HEK293 (cell line): ENCODE measurements around the gene BTRC.

Source experiments
- CTCF ChIA-PET: fragments of 350-600 bp; formaldehyde crosslinking; extraction: SDS; loops from one replicate; lab custom pipeline; 2021; ENCODE audit warnings: antibody characterized with exemption; lab: Yijun Ruan, JAX
- POLR2A ChIA-PET: fragments of 300-600 bp; formaldehyde crosslinking; extraction: SDS; loops from one replicate; lab custom pipeline; 2020; ENCODE audit warnings: antibody characterized with exemption, inconsistent platforms; lab: Yijun Ruan, JAX
- H3K27ac ChIP-seq: fragments of 200-500 bp; sonication (Bioruptor generic); 2 replicates; pipeline ENCODE4 v1.5.1; 2014; ENCODE audit warnings: low read depth, low read length, control low read depth, inconsistent platforms; ENCODE audit errors: extremely low read depth
- H3K36me3 ChIP-seq, 2 experiments: fragments of 200-500 bp in 1 of 2; sonication (Bioruptor generic) in 1 of 2; 1 replicate in 1 of 2; 2 replicates in 1 of 2; pipeline ENCODE4 v1.5.1; 2014 to 2017; ENCODE audit warnings: inconsistent platforms in 2 of 2, low read length in 2 of 2; ENCODE audit not compliant: control insufficient read depth in 2 of 2, insufficient read depth in 1 of 2
- H3K4me1 ChIP-seq: fragments of 200-500 bp; sonication (Bioruptor generic); 2 replicates; pipeline ENCODE4 v1.5.1; 2014; ENCODE audit warnings: mild to moderate bottlenecking, low read length, inconsistent platforms; ENCODE audit not compliant: control insufficient read depth, insufficient read depth
- H3K4me3 ChIP-seq: 2 replicates; pipeline ENCODE4 v1.5.1; 2011; ENCODE audit warnings: low read depth, mild to moderate bottlenecking, control low read depth, low read length, moderate library complexity
- H3K9me3 ChIP-seq: fragments of 200-500 bp; sonication (Bioruptor generic); 2 replicates; pipeline ENCODE4 v1.5.1; 2014; ENCODE audit warnings: low read depth, low read length, inconsistent platforms; ENCODE audit not compliant: control insufficient read depth, insufficient read depth
- KLF7 ChIP-seq: fragments of 450-650 bp; formaldehyde crosslinking; IDR thresholded peaks from 2 replicates; pipeline ENCODE4 v1.5.1; 2016; ENCODE audit warnings: missing biosample characterization, missing genetic modification characterization, borderline replicate concordance
- KLF8 ChIP-seq: fragments of 450-650 bp; formaldehyde crosslinking; IDR thresholded peaks from 2 replicates; pipeline ENCODE4 v1.5.1; 2016; ENCODE audit warnings: missing biosample characterization, missing genetic modification characterization
- MEIS1 ChIP-seq: sonication (generic); formaldehyde crosslinking; IDR thresholded peaks from 2 replicates; pipeline ENCODE4 v1.8.1; 2022; ENCODE audit warnings: missing genetic modification reagents, mild to moderate bottlenecking, borderline replicate concordance
- MYNN ChIP-seq: fragments of 450-650 bp; formaldehyde crosslinking; IDR thresholded peaks from 2 replicates; pipeline ENCODE4 v1.5.1; 2016; ENCODE audit warnings: missing biosample characterization, missing genetic modification characterization, borderline replicate concordance
- MZF1 ChIP-seq: fragments of 450-650 bp; formaldehyde crosslinking; IDR thresholded peaks from 2 replicates; pipeline ENCODE4 v1.5.1; 2017; ENCODE audit warnings: missing biosample characterization, missing genetic modification characterization, borderline replicate concordance
- OVOL3 ChIP-seq: fragments of 450-650 bp; formaldehyde crosslinking; IDR thresholded peaks from 2 replicates; pipeline ENCODE4 v1.5.1; 2016; ENCODE audit warnings: missing biosample characterization, missing genetic modification characterization
- SP3 ChIP-seq: fragments of 450-650 bp; formaldehyde crosslinking; IDR thresholded peaks from 2 replicates; pipeline ENCODE4 v1.5.1; 2016; ENCODE audit warnings: missing biosample characterization, missing genetic modification characterization
- TRIM28 ChIP-seq: IDR thresholded peaks from 2 replicates; pipeline ENCODE4 v1.6.1; 2011; ENCODE audit warnings: low read length, control low read depth, borderline replicate concordance
- ZBTB1 ChIP-seq: fragments of 450-650 bp; formaldehyde crosslinking; IDR thresholded peaks from 2 replicates; pipeline ENCODE4 v1.5.1; 2016; ENCODE audit warnings: missing biosample characterization, missing genetic modification characterization
- ZFHX2 ChIP-seq: fragments of 450-650 bp; formaldehyde crosslinking; conservative IDR thresholded peaks from 2 replicates; pipeline ENCODE4 v1.5.1; 2016; ENCODE audit warnings: missing biosample characterization, missing genetic modification characterization
- ZFP41 ChIP-seq: fragments of 450-650 bp; formaldehyde crosslinking; IDR thresholded peaks from 2 replicates; pipeline ENCODE4 v1.5.1; 2016; ENCODE audit warnings: missing biosample characterization, missing genetic modification characterization, borderline replicate concordance
- ZNF112 ChIP-seq: fragments of 450-650 bp; formaldehyde crosslinking; IDR thresholded peaks from 2 replicates; pipeline ENCODE4 v1.5.0; 2017; ENCODE audit warnings: missing biosample characterization, missing genetic modification characterization
- ZNF155 ChIP-seq: fragments of 450-650 bp; formaldehyde crosslinking; IDR thresholded peaks from 2 replicates; pipeline ENCODE4 v1.5.1; 2016; ENCODE audit warnings: missing biosample characterization, missing genetic modification characterization
- ZNF174 ChIP-seq: fragments of 450-650 bp; formaldehyde crosslinking; IDR thresholded peaks from 2 replicates; pipeline ENCODE4 v1.5.0; 2017; ENCODE audit warnings: missing biosample characterization, mild to moderate bottlenecking, missing genetic modification characterization
- ZNF2 ChIP-seq: fragments of 450-650 bp; formaldehyde crosslinking; IDR thresholded peaks from 2 replicates; pipeline ENCODE4 v1.5.1; 2016; ENCODE audit warnings: missing biosample characterization, missing genetic modification characterization
- ZNF292 ChIP-seq: fragments of 450-650 bp; formaldehyde crosslinking; IDR thresholded peaks from 2 replicates; pipeline ENCODE4 v1.5.1; 2016; ENCODE audit warnings: low read depth, missing biosample characterization, missing genetic modification characterization, borderline replicate concordance
- ZNF302 ChIP-seq: fragments of 450-650 bp; formaldehyde crosslinking; IDR thresholded peaks from 2 replicates; pipeline ENCODE4 v1.5.1; 2016; ENCODE audit warnings: missing biosample characterization, missing genetic modification characterization, low read depth
- ZNF311 ChIP-seq: fragments of 450-650 bp; formaldehyde crosslinking; IDR thresholded peaks from 2 replicates; pipeline ENCODE4 v1.5.1; 2017; ENCODE audit warnings: missing biosample characterization, missing genetic modification characterization, borderline replicate concordance
- ZNF366 ChIP-seq: fragments of 450-650 bp; formaldehyde crosslinking; conservative IDR thresholded peaks from 2 replicates; pipeline ENCODE4 v1.5.1; 2016; ENCODE audit warnings: missing biosample characterization, missing genetic modification characterization
- ZNF423 ChIP-seq: fragments of 450-650 bp; formaldehyde crosslinking; IDR thresholded peaks from 2 replicates; pipeline ENCODE4 v1.5.1; 2016; ENCODE audit warnings: missing biosample characterization, missing genetic modification characterization
- ZNF548 ChIP-seq: fragments of 450-650 bp; formaldehyde crosslinking; IDR thresholded peaks from 2 replicates; pipeline ENCODE4 v1.5.1; 2016; ENCODE audit warnings: missing biosample characterization, missing genetic modification characterization
- ZNF558 ChIP-seq: fragments of 450-650 bp; formaldehyde crosslinking; IDR thresholded peaks from 2 replicates; pipeline ENCODE4 v1.5.1; 2016; ENCODE audit warnings: missing biosample characterization, missing genetic modification characterization
- ZNF585B ChIP-seq: fragments of 450-650 bp; formaldehyde crosslinking; IDR thresholded peaks from 2 replicates; pipeline ENCODE4 v1.5.1; 2016; ENCODE audit warnings: missing biosample characterization, missing genetic modification characterization
- ZNF785 ChIP-seq: fragments of 450-650 bp; formaldehyde crosslinking; IDR thresholded peaks from 2 replicates; pipeline ENCODE4 v1.5.1; 2016; ENCODE audit warnings: missing biosample characterization, missing genetic modification characterization
- ZSCAN23 ChIP-seq: fragments of 450-650 bp; formaldehyde crosslinking; IDR thresholded peaks from 2 replicates; pipeline ENCODE4 v1.5.1; 2016; ENCODE audit warnings: missing biosample characterization, missing genetic modification characterization
- TF ChIP-seq, protein P1 (sequence below): fragments of 450-650 bp; formaldehyde crosslinking; optimal IDR thresholded peaks from 2 replicates; pipeline ENCODE3; 2016; ENCODE audit warnings: missing biosample characterization, mild to moderate bottlenecking, missing genetic modification characterization
- TF ChIP-seq, protein P2 (sequence below): fragments of 450-650 bp; formaldehyde crosslinking; IDR thresholded peaks from 2 replicates; pipeline ENCODE4 v1.5.1; 2017; ENCODE audit warnings: missing biosample characterization, missing genetic modification characterization
- TF ChIP-seq, protein P3 (sequence below): fragments of 450-650 bp; formaldehyde crosslinking; IDR thresholded peaks from 2 replicates; pipeline ENCODE4 v1.5.1; 2016; ENCODE audit warnings: missing biosample characterization, missing genetic modification characterization
- TF ChIP-seq, protein P4 (sequence below): fragments of 450-650 bp; formaldehyde crosslinking; IDR thresholded peaks from 2 replicates; pipeline ENCODE4 v1.5.1; 2016; ENCODE audit warnings: missing biosample characterization, missing genetic modification characterization

Gene BTRC

DNA sequence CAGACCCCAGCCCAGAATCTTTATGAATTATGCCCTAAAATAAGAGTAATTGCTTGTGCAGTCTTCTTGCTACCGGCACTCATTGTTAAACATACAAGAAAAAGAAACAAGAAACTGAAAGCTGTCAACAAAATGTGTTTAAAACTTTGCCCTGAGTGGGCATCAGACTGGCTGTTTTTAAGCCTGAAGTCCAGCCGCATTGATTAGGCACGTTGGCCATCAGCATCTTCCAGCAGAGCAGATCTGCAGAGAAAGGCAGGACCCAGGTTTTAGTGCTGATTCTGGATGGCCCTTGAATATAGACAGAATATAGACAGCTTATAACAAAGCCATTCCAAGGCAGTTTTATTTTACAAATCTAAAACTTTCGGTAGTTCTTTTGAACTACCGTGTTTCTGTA, 131.2 kb downstream of the BTRC start:
- ChIA-PET CTCF (interaction anchor here (0.7 to 1.0 kb wide), 2 partner anchors 29 to 245 kb away, joined by 3 to 4 read pairs; no protein-coding TSS in a partner anchor), POLR2A (interaction anchor here (0.5 kb wide), 1 partner anchor 1022 kb away, joined by 3 read pairs; no protein-coding TSS in a partner anchor)
- no peak overlapping the region for H3K27ac ChIP-seq
- no peaks in the 10 kb centered on the region for H3K9me3 ChIP-seq
- no peak overlapping the region for H3K4me3 ChIP-seq
- no peaks in the 10 kb centered on the region; a peak in 1 of 3 replicates for H3K36me3 ChIP-seq
- no peak for TF ChIP-seq OVOL3 (tag by site-specific recombination)
- no peak for TF ChIP-seq ZNF785 (tag by site-specific recombination)
- TF ChIP-seq ZNF155, result no peak
- no peak for TF ChIP-seq ZNF292 (tag by site-specific recombination)
- TF ChIP-seq MYNN (tag by site-specific recombination), result no peak
- peaks cover 12% of the 10 kb centered on the region; the same call in 1 of the 2 replicates for H3K4me1 ChIP-seq

DNA sequence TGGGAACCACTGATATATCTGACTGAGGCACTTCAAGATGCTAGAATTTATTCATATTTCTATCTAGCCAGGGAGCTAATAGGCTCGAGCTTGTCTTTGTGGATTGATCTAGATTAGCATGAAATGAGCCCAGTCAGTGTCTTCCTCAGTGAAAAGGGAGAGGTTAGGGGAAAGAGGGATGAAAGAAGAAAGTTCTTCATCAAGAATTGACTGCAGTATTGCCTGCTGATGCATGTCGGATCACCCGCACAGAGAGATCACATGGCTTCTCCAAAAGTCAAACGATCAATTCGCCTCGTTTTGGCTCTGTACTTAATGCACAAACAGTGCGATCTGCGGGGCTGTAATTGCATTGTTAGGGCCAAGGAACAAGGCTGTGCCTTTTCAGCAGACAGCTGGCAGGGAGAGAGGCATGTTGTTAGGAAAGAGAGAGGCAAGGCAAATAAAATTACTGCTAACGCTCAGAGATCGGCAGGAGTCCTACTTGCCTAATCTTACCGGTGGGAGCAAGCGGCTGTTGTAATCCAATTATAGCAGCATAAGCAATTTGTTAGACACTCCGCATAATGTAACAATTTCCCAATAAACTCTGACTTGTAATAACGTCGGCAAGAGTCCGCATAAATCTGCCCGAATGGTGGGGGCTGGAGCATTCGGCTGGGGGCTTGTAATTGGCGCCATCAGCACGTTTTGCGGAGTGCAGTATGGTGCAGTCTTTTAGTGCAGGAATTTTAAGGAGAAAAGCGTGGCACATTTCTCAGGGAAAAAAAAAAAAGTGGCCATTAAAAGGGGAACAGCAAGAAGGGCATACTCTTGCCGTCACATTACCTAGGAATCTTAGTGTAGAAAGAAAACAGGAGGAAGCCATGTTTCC, 132.0 kb downstream of the BTRC start:
- H3K4me3 ChIP-seq, result no peak overlapping the region
- no peaks in the 10 kb centered on the region for H3K9me3 ChIP-seq
- peak overlapping the region; percentile 73; the same call in 1 of the 2 replicates for H3K27ac ChIP-seq
- ChIA-PET POLR2A (interaction anchor here (0.5 kb wide), 1 partner anchor 1022 kb away, joined by 3 read pairs; no protein-coding TSS in a partner anchor), CTCF (interaction anchor here (0.6 to 0.7 kb wide), 4 partner anchors 245 to 344 kb away, joined by 3 to 4 read pairs (median 3); no protein-coding TSS in a partner anchor)
- H3K36me3 ChIP-seq, result no peaks in the 10 kb centered on the region; a peak in 1 of 3 replicates
- H3K4me1 ChIP-seq, result peaks cover 12% of the 10 kb centered on the region; the same call in 1 of the 2 replicates
- TF ChIP-seq ZNF548 (tag by site-specific recombination), result no peak
- TF ChIP-seq ZNF112 (tag by site-specific recombination), result no peak
- TF ChIP-seq KLF7 (tag by site-specific recombination), result no peak
- TF ChIP-seq MEIS1, result no peak
- TF ChIP-seq MZF1 (tag by site-specific recombination), result peak; percentile 83
- peak; percentile 83 for TF ChIP-seq TRIM28
- no peak for TF ChIP-seq KLF8
- no peak for TF ChIP-seq ZNF558 (tag by site-specific recombination)
- no peak for TF ChIP-seq ZNF311 (tag by site-specific recombination)
- TF ChIP-seq ZNF585B (tag by site-specific recombination), result no peak
- TF ChIP-seq, protein P1, sequence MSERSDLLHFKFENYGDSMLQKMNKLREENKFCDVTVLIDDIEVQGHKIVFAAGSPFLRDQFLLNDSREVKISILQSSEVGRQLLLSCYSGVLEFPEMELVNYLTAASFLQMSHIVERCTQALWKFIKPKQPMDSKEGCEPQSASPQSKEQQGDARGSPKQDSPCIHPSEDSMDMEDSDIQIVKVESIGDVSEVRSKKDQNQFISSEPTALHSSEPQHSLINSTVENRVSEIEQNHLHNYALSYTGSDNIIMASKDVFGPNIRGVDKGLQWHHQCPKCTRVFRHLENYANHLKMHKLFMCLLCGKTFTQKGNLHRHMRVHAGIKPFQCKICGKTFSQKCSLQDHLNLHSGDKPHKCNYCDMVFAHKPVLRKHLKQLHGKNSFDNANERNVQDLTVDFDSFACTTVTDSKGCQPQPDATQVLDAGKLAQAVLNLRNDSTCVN (tag by site-specific recombination), result no peak
- no peak for TF ChIP-seq SP3 (tag by site-specific recombination)
- 0 out of 2 replicates have a peak, but pooled peaks have one; percentile 48 for TF ChIP-seq ZNF423 (tag by site-specific recombination)
- peak; percentile 9; the same call in 1 of the 2 replicates for TF ChIP-seq ZFHX2
- TF ChIP-seq ZNF174, result no peak
- 0 out of 2 replicates have a peak, but pooled peaks have one; percentile 41 for TF ChIP-seq OVOL3 (tag by site-specific recombination)
- TF ChIP-seq ZFP41 (tag by site-specific recombination), result no peak
- TF ChIP-seq ZBTB1 (tag by site-specific recombination), result peak; percentile 70; the same call in 1 of the 2 replicates
- peak; percentile 91 for TF ChIP-seq ZNF366 (tag by site-specific recombination)
- 0 out of 2 replicates have a peak, but pooled peaks have one; percentile 73 for TF ChIP-seq ZSCAN23
- TF ChIP-seq ZNF302 (tag by site-specific recombination), result no peak
- TF ChIP-seq, protein P2, sequence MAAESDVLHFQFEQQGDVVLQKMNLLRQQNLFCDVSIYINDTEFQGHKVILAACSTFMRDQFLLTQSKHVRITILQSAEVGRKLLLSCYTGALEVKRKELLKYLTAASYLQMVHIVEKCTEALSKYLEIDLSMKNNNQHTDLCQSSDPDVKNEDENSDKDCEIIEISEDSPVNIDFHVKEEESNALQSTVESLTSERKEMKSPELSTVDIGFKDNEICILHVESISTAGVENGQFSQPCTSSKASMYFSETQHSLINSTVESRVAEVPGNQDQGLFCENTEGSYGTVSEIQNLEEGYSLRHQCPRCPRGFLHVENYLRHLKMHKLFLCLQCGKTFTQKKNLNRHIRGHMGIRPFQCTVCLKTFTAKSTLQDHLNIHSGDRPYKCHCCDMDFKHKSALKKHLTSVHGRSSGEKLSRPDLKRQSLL, result no peak
- TF ChIP-seq, protein P3, sequence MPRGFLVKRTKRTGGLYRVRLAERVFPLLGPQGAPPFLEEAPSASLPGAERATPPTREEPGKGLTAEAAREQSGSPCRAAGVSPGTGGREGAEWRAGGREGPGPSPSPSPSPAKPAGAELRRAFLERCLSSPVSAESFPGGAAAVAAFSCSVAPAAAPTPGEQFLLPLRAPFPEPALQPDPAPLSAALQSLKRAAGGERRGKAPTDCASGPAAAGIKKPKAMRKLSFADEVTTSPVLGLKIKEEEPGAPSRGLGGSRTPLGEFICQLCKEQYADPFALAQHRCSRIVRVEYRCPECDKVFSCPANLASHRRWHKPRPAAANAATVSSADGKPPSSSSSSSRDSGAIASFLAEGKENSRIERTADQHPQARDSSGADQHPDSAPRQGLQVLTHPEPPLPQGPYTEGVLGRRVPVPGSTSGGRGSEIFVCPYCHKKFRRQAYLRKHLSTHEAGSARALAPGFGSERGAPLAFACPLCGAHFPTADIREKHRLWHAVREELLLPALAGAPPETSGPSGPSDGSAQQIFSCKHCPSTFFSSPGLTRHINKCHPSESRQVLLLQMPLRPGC (tag by site-specific recombination), result peak; percentile 90
- TF ChIP-seq ZNF2 (tag by site-specific recombination), result peak; percentile 95
- TF ChIP-seq, protein P4, sequence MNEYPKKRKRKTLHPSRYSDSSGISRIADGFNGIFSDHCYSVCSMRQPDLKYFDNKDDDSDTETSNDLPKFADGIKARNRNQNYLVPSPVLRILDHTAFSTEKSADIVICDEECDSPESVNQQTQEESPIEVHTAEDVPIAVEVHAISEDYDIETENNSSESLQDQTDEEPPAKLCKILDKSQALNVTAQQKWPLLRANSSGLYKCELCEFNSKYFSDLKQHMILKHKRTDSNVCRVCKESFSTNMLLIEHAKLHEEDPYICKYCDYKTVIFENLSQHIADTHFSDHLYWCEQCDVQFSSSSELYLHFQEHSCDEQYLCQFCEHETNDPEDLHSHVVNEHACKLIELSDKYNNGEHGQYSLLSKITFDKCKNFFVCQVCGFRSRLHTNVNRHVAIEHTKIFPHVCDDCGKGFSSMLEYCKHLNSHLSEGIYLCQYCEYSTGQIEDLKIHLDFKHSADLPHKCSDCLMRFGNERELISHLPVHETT (tag by site-specific recombination), result no peak
